H1 (cell line): ENCODE data around the gene TMEM125.

Experiments used
- CTCF ChIP-seq, 3 experiments: IDR thresholded peaks; 1 replicate in 2 of 3; 2 replicates in 1 of 3; pipeline versions ENCODE4 v1.5.1 to v1.6.1; 2011; ENCODE audit warnings: low read length in 3 of 3, mild to moderate bottlenecking in 3 of 3, inconsistent platforms in 2 of 3, low read depth in 1 of 3, moderate library complexity in 1 of 3; ENCODE audit not compliant: insufficient read depth in 1 of 3; ENCODE audit errors: control extremely low read depth in 1 of 3
- HDAC2 ChIP-seq, 2 experiments: fragments of 300-600 bp in 1 of 2; sonication (generic) in 1 of 2; IDR thresholded peaks; 2 replicates each; pipeline ENCODE4 v1.6.1; 2011 to 2012; ENCODE audit warnings: low read depth in 2 of 2, low read length in 2 of 2, mild to moderate bottlenecking in 2 of 2, moderate library complexity in 2 of 2, borderline replicate concordance in 1 of 2, inconsistent platforms in 1 of 2
- JUN ChIP-seq: IDR thresholded peaks from 2 replicates; pipeline ENCODE4 v1.6.1; 2011; ENCODE audit warnings: low read depth, mild to moderate bottlenecking, improper control_type of control experiment, low read length
- POLR2AphosphoS5 ChIP-seq: IDR thresholded peaks from 2 replicates; pipeline ENCODE4 v1.6.1; 2011; ENCODE audit warnings: low read depth, low read length

- TF ChIP-seq CTCF (IDR thresholded peaks at IDR 0.05; ENCODE audit: control extremely low read depth in 1 of 3, insufficient read depth in 1 of 3, low read depth in 1 of 3, low read length in 3 of 3) (no peak), POLR2AphosphoS5 (no peak), JUN (no peak), HDAC2 (IDR thresholded peaks at IDR 0.05; ENCODE audit: borderline replicate concordance in 1 of 2, low read depth in 2 of 2, low read length in 2 of 2) (no peak)
Measured at GRCh38 chr1:43279161-43279560, 9.4 kb downstream of the TMEM125 start.
